GM20000 (cell line): ENCODE results near the gene DDTL.
"Not testable (repeated sequence)": the region's sequence is repeated elsewhere in the genome, so short reads cannot be mapped to it uniquely, and the experiment has no call there.

ENCODE experiments used
- DNase-seq: peaks from one replicate; pipeline ENCODE4 v3.0.0; 2012; ENCODE audit warnings: low spot score
- CTCF ChIP-seq: IDR thresholded peaks from 2 replicates; pipeline ENCODE4 v1.5.1; 2012; ENCODE audit warnings: mild to moderate bottlenecking, control low read depth; ENCODE audit errors: extremely low read depth, missing control alignments

The DDTL gene

GRCh38 chr22:23980567-23980966, 13.9 kb downstream of the DDTL start:
- DNase-seq: not testable (repeated sequence)

GRCh38 chr22:23984430-23984829, 17.7 kb downstream of the DDTL start:
- peak; percentile 29 for DNase-seq
- peak; percentile 36 for TF ChIP-seq CTCF

- not testable (repeated sequence) for DNase-seq
These were observed 19.4 kb downstream of the DDTL start for GRCh38 chr22:23986089-23986488.

GRCh38 chr22:23986538-23987178, 20.0 kb downstream of the DDTL start:
- not testable (repeated sequence) for DNase-seq

- not testable (repeated sequence) for DNase-seq
These were observed 23.0 kb downstream of the DDTL start for GRCh38 chr22:23989583-23990244.

GRCh38 chr22:23993080-23993479, 26.4 kb downstream of the DDTL start:
- not testable (repeated sequence) for DNase-seq

GRCh38 chr22:23993581-23994177, 27.0 kb downstream of the DDTL start:
- not testable (repeated sequence) for DNase-seq

- DNase-seq: no peak
- no peak for TF ChIP-seq CTCF
These were observed 30.4 kb downstream of the DDTL start for GRCh38 chr22:23997092-23997491.

- not testable (repeated sequence) for DNase-seq
These were observed 33.1 kb downstream of the DDTL start for GRCh38 chr22:23999779-24000178.

GRCh38 chr22:24001314-24001713, 34.6 kb downstream of the DDTL start:
- TF ChIP-seq CTCF: no peak
- peak; percentile 6 for DNase-seq

GRCh38 chr22:24002272-24002671, 35.6 kb downstream of the DDTL start:
- DNase-seq: peak; percentile 4
- TF ChIP-seq CTCF: no peak
